Measurements from ENCODE around the gene SOX6. TPM values are rescaled to one million over a fixed set of nuclear protein-coding genes. Genes with fewer than 3 reads are reported as not detected.

Gene SOX6
- polyA plus RNA-seq, 1 of the 3 experiments (the other 2 are of a cell fraction), result 0.03 TPM

- POLR2A ChIA-PET, result no interaction called here
- DNase-seq, result no peak
- H3K9me2 ChIP-seq, result no peaks in the 10 kb centered on the region
These were observed 309.3 kb downstream of the SOX6 start for GRCh38 chr11:16047073-16047472.

GRCh38 chr11:16043617-16044016 is 312.7 kb downstream of the SOX6 start:
- WGBS (ENCODE audit: low lambda C conversion rate), result 67% methylated on average over 2 of the region's 2 CpGs
- Histone ChIP-seq H3K4me1 (ENCODE audit: control insufficient read depth in 1 of 2, insufficient read depth in 2 of 2, low read depth in 1 of 2, low read length in 1 of 2) (no peaks in the 10 kb centered on the region), H3K9ac (no peak overlapping the region), H3K4me3 (ENCODE audit: low read depth in 2 of 2, low read length in 1 of 2) (no peak overlapping the region), H4K20me1 (ENCODE audit: insufficient read depth) (no peaks in the 10 kb centered on the region), H3K27me3 (ENCODE audit: insufficient read depth) (no peaks in the 10 kb centered on the region), H3K79me2 (ENCODE audit: insufficient read depth) (no peaks in the 10 kb centered on the region), H3K4me2 (no peak overlapping the region), H2AFZ (ENCODE audit: low read depth) (no peak overlapping the region), H3K9me2 (no peaks in the 10 kb centered on the region), H3F3A (replicated peaks; ENCODE audit: insufficient read depth) (no peaks in the 10 kb centered on the region), H3K9me3 (no peaks in the 10 kb centered on the region), H3K27ac (ENCODE audit: low read depth in 2 of 2, low read length in 1 of 2) (no peak overlapping the region), H3K36me3 (replicated peaks in 1 of 2; ENCODE audit: control insufficient read depth in 1 of 2, insufficient read depth in 2 of 2, low read length in 1 of 2) (no peaks in the 10 kb centered on the region)
- POLR2A ChIA-PET, result no interaction called here
- CTCF ChIA-PET, result interaction anchor here (1.4 kb wide), 1 partner anchor 11 kb away, joined by 3 read pairs; no protein-coding TSS in a partner anchor
- no peak for DNase-seq
- TF ChIP-seq MAX (IDR thresholded peaks at IDR 0.05; ENCODE audit: low read depth) (no peak), USF1 (IDR thresholded peaks at IDR 0.05; ENCODE audit: borderline replicate concordance, low read depth) (no peak), USF2 (IDR thresholded peaks at IDR 0.05; ENCODE audit: borderline replicate concordance, low read depth, low read length) (no peak), SIN3A (IDR thresholded peaks at IDR 0.05; ENCODE audit: borderline replicate concordance, low read depth, low read length) (no peak), RFX5 (IDR thresholded peaks at IDR 0.05; ENCODE audit: low read length) (no peak), IRF3 (IDR thresholded peaks at IDR 0.05; ENCODE audit: low read depth, low read length) (no peak), FOXJ3 (CRISPR knock-in tag; IDR thresholded peaks at IDR 0.05) (no peak), POLR2AphosphoS5 (IDR thresholded peaks at IDR 0.05; ENCODE audit: low read depth, low read length) (no peak), NRF1 (IDR thresholded peaks at IDR 0.05; ENCODE audit: low read depth, low read length) (no peak), MEF2A (IDR thresholded peaks at IDR 0.05; ENCODE audit: borderline replicate concordance, low read depth) (no peak), ZBTB33 (IDR thresholded peaks at IDR 0.05; ENCODE audit: borderline replicate concordance, low read depth) (no peak)

More at GRCh38 chr11:16047073-16047472, 309.3 kb downstream of the SOX6 start:
- H3K4me3 ChIP-seq (ENCODE audit: low read depth in 2 of 2, low read length in 1 of 2), result no peak overlapping the region
- WGBS (ENCODE audit: low lambda C conversion rate), result 65% methylated on average over 6 of the region's 6 CpGs
- no peaks in the 10 kb centered on the region for H4K20me1 ChIP-seq (ENCODE audit: insufficient read depth)
- TF ChIP-seq JUND (IDR thresholded peaks at IDR 0.05), result no peak
- TF ChIP-seq GATA2 (CRISPR knock-in tag; IDR thresholded peaks at IDR 0.05), result no peak
- TF ChIP-seq YY1 (IDR thresholded peaks at IDR 0.05; ENCODE audit: low read depth), result no peak
- no peak for TF ChIP-seq REST (IDR thresholded peaks at IDR 0.05; ENCODE audit: low read depth, low read length)
- no peak for TF ChIP-seq SIN3A (IDR thresholded peaks at IDR 0.05; ENCODE audit: borderline replicate concordance, low read depth, low read length)
- no peak for TF ChIP-seq SMC3 (IDR thresholded peaks at IDR 0.05; ENCODE audit: low read depth, low read length)
- H3K9me3 ChIP-seq, result no peaks in the 10 kb centered on the region
- no peak overlapping the region for H3K9ac ChIP-seq
- CTCF ChIA-PET, result interaction anchor here (0.9 kb wide), 1 partner anchor 25 kb away, joined by 3 read pairs; no protein-coding TSS in a partner anchor
- H3K27ac ChIP-seq (ENCODE audit: low read depth in 2 of 2, low read length in 1 of 2), result no peak overlapping the region
- H3K36me3 ChIP-seq (replicated peaks in 1 of 2; ENCODE audit: control insufficient read depth in 1 of 2, insufficient read depth in 2 of 2, low read length in 1 of 2), result no peaks in the 10 kb centered on the region
- H3K4me1 ChIP-seq (ENCODE audit: control insufficient read depth in 1 of 2, insufficient read depth in 2 of 2, low read depth in 1 of 2, low read length in 1 of 2), result no peaks in the 10 kb centered on the region
- H3K4me2 ChIP-seq, result no peak overlapping the region
- H3K79me2 ChIP-seq (ENCODE audit: insufficient read depth), result no peaks in the 10 kb centered on the region
- H3F3A ChIP-seq (replicated peaks; ENCODE audit: insufficient read depth), result no peaks in the 10 kb centered on the region
- no peak overlapping the region for H2AFZ ChIP-seq (ENCODE audit: low read depth)
- no peaks in the 10 kb centered on the region for H3K27me3 ChIP-seq (ENCODE audit: insufficient read depth)

Measured in SK-N-SH (cell line).